Suprapubic skin (tissue), 4 donors: ENCODE measurements around the gene RPL28. TPM values are rescaled to one million over a fixed set of nuclear protein-coding genes. Genes with fewer than 3 reads are reported as not detected.

Source experiments
- DNase-seq, 2 donors: peaks; one replicate each; pipeline ENCODE4 v3.0.0-alpha.2; 2019; ENCODE audit warnings: low spot score in 2 of 2
- H3K27ac ChIP-seq: fragments of 200-600 bp; sonication (generic); one replicate; pipeline ENCODE4 v1.5.1; 2019
- H3K27me3 ChIP-seq: fragments of 200-600 bp; sonication (generic); one replicate; pipeline ENCODE4 v1.5.1; 2019
- H3K36me3 ChIP-seq: fragments of 200-600 bp; sonication (generic); one replicate; pipeline ENCODE4 v1.5.1; 2019
- H3K4me1 ChIP-seq: fragments of 200-600 bp; sonication (generic); one replicate; pipeline ENCODE4 v1.5.1; 2019
- H3K4me3 ChIP-seq: fragments of 200-600 bp; sonication (generic); one replicate; pipeline ENCODE4 v1.5.1; 2019; ENCODE audit warnings: mild to moderate bottlenecking
- H3K9me3 ChIP-seq: fragments of 200-600 bp; sonication (generic); one replicate; pipeline ENCODE4 v1.5.1; 2019
- CTCF ChIP-seq, 2 donors: fragments of 200-600 bp in 1 of 2; fragments of 450-650 bp in 1 of 2; sonication (generic) in 1 of 2; IDR thresholded peaks; one replicate each; pipeline ENCODE4 v1.5.1; 2016 to 2019; ENCODE audit warnings: antibody characterized with exemption in 2 of 2, mild to moderate bottlenecking in 1 of 2, moderate library complexity in 1 of 2
- EP300 ChIP-seq: sonication (generic); formaldehyde crosslinking; IDR thresholded peaks from one replicate; pipeline ENCODE4 v1.6.1; 2017; ENCODE audit warnings: antibody characterized with exemption
- POLR2A ChIP-seq, 2 donors: fragments of 450-650 bp; IDR thresholded peaks; one replicate each; pipeline ENCODE4 v1.6.1; 2017; ENCODE audit warnings: antibody characterized with exemption in 2 of 2, mild to moderate bottlenecking in 2 of 2, moderate library complexity in 2 of 2
- POLR2AphosphoS5 ChIP-seq, 3 donors: sonication (generic); formaldehyde crosslinking; IDR thresholded peaks; one replicate each; pipeline ENCODE4 v1.6.1; 2017; ENCODE audit warnings: antibody characterized with exemption in 3 of 3
- WGBS: methylation state at CpG from one replicate; pipeline ENCODE4 v1.1.5; 2018; 5-methylcytosine and 5-hydroxymethylcytosine counted together
- total RNA-seq, 4 donors: library from RNA; depleted of rRNA; stranded (reverse); fragments of >200 nt; gene quantifications; one replicate each; pipeline ENCODE4 v1.1.0, GENCODE V29; 2016

RPL28 gene
- total RNA-seq, 4 donors from 2014 or later = 605 to 767 (median 714) TPM

- 42% methylated on average over 8 of the region's 8 CpGs for WGBS
- peaks cover 85% of the 10 kb centered on the region for H3K27me3 ChIP-seq
These were observed 51.1 kb downstream of the RPL28 start for GRCh38 chr19:55436847-55437246.

GRCh38 chr19:55437410-55437809 lies 51.7 kb downstream of the RPL28 start:
- Histone ChIP-seq H3K9me3 (no peaks in the 10 kb centered on the region), H3K27me3 (peaks cover 85% of the 10 kb centered on the region), H3K4me1 (peaks cover 21% of the 10 kb centered on the region), H3K4me3 (no peak overlapping the region), H3K27ac (no peak overlapping the region), H3K36me3 (no peaks in the 10 kb centered on the region)
- no peak for TF ChIP-seq POLR2A (IDR thresholded peaks at IDR 0.05)
- TF ChIP-seq POLR2AphosphoS5 (IDR thresholded peaks at IDR 0.05) = no peak
- TF ChIP-seq CTCF (IDR thresholded peaks at IDR 0.05) = no peak
- no peak for TF ChIP-seq EP300
- no peak for DNase-seq
- 2% methylated on average over 17 of the region's 17 CpGs for WGBS

More at GRCh38 chr19:55436847-55437246, 51.1 kb downstream of the RPL28 start:
- Histone ChIP-seq H3K36me3 (no peaks in the 10 kb centered on the region), H3K9me3 (no peaks in the 10 kb centered on the region), H3K4me3 (no peak overlapping the region), H3K4me1 (peaks cover 15% of the 10 kb centered on the region), H3K27ac (no peak overlapping the region)
- TF ChIP-seq CTCF (IDR thresholded peaks at IDR 0.05) (no peak), EP300 (no peak), POLR2A (IDR thresholded peaks at IDR 0.05) (no peak), POLR2AphosphoS5 (IDR thresholded peaks at IDR 0.05) (no peak)
- DNase-seq = no peak

GRCh38 chr19:55439052-55439451 lies 53.3 kb downstream of the RPL28 start:
- no peaks in the 10 kb centered on the region for H3K36me3 ChIP-seq
- H3K4me1 ChIP-seq = peaks cover 23% of the 10 kb centered on the region
- no peak for DNase-seq
- H3K27me3 ChIP-seq = peaks cover 86% of the 10 kb centered on the region
- 82% methylated on average over 5 of the region's 5 CpGs for WGBS
- H3K27ac ChIP-seq = no peak overlapping the region
- H3K4me3 ChIP-seq = no peak overlapping the region
- TF ChIP-seq CTCF (IDR thresholded peaks at IDR 0.05) (no peak), POLR2AphosphoS5 (IDR thresholded peaks at IDR 0.05) (no peak), POLR2A (IDR thresholded peaks at IDR 0.05) (no peak), EP300 (no peak)
- H3K9me3 ChIP-seq = no peaks in the 10 kb centered on the region

GRCh38 chr19:55440411-55441105 lies 54.8 kb downstream of the RPL28 start:
- no peak overlapping the region for H3K27ac ChIP-seq
- TF ChIP-seq CTCF (IDR thresholded peaks at IDR 0.05) (no peak), EP300 (no peak), POLR2A (IDR thresholded peaks at IDR 0.05) (no peak), POLR2AphosphoS5 (IDR thresholded peaks at IDR 0.05) (no peak)
- H3K4me1 ChIP-seq = peaks cover 23% of the 10 kb centered on the region
- H3K27me3 ChIP-seq = peaks cover 98% of the 10 kb centered on the region
- DNase-seq = no peak
- H3K4me3 ChIP-seq = no peak overlapping the region
- no peaks in the 10 kb centered on the region for H3K9me3 ChIP-seq
- H3K36me3 ChIP-seq = no peaks in the 10 kb centered on the region
- 7% methylated on average over 18 of the region's 39 CpGs for WGBS

- WGBS = 6% methylated on average over 19 of the region's 21 CpGs
- H3K4me1 ChIP-seq = peaks cover 27% of the 10 kb centered on the region
- no peaks in the 10 kb centered on the region for H3K9me3 ChIP-seq
- no peak for DNase-seq
- TF ChIP-seq POLR2A (IDR thresholded peaks at IDR 0.05) = no peak
- no peak for TF ChIP-seq CTCF (IDR thresholded peaks at IDR 0.05)
- no peak for TF ChIP-seq EP300
- H3K27me3 ChIP-seq = peaks cover 94% of the 10 kb centered on the region
- no peaks in the 10 kb centered on the region for H3K36me3 ChIP-seq
- no peak overlapping the region for H3K27ac ChIP-seq
- no peak overlapping the region for H3K4me3 ChIP-seq
These were observed 55.6 kb downstream of the RPL28 start for GRCh38 chr19:55441319-55441691.
